D721Med (cell line): Measurements from ENCODE around the gene TACR1.
"Not testable (repeated sequence)": the region's sequence is repeated elsewhere in the genome, so short reads cannot be mapped to it uniquely, and the experiment has no call there.

Experiments
- DNase-seq: peaks from one replicate; pipeline ENCODE4 v3.0.0; 2011; ENCODE audit warnings: low spot score; ENCODE audit not compliant: insufficient read length
- FAIRE-seq: peaks from 2 replicates; lab custom pipeline; 2011; peaks lifted over from hg19 to GRCh38; lab: Jason Lieb, UNC
- TF ChIP-seq, protein P1 (sequence below): IDR thresholded peaks from 2 replicates; pipeline ENCODE4 v1.5.1; 2012; ENCODE audit warnings: mild to moderate bottlenecking, control low read depth; ENCODE audit not compliant: insufficient read depth; ENCODE audit errors: missing control alignments

TACR1 gene

DNA sequence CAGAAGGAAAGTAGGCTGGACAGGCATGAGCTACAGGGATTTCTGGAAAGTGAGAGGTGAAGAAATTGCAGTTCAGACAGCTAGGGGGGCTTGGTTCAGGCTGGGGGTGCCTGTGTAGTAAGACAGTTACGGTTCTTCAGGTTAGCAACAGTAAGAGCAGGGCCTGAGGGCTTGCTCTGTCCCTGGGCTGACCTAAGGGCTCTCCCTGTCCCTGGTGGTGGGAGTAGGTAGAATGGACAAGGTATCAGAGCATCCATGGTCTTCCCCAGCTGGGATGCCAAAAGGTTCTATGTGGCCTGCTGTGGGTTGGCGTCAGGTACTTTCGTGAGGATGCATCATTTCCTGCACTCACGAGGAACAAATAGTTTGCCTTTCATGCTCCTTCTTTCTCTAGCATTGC lies 34.6 kb upstream of the TACR1 start:
- FAIRE-seq (no peak), DNase-seq (no peak)
- TF ChIP-seq, protein P1, sequence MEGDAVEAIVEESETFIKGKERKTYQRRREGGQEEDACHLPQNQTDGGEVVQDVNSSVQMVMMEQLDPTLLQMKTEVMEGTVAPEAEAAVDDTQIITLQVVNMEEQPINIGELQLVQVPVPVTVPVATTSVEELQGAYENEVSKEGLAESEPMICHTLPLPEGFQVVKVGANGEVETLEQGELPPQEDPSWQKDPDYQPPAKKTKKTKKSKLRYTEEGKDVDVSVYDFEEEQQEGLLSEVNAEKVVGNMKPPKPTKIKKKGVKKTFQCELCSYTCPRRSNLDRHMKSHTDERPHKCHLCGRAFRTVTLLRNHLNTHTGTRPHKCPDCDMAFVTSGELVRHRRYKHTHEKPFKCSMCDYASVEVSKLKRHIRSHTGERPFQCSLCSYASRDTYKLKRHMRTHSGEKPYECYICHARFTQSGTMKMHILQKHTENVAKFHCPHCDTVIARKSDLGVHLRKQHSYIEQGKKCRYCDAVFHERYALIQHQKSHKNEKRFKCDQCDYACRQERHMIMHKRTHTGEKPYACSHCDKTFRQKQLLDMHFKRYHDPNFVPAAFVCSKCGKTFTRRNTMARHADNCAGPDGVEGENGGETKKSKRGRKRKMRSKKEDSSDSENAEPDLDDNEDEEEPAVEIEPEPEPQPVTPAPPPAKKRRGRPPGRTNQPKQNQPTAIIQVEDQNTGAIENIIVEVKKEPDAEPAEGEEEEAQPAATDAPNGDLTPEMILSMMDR, result no peak

DNA sequence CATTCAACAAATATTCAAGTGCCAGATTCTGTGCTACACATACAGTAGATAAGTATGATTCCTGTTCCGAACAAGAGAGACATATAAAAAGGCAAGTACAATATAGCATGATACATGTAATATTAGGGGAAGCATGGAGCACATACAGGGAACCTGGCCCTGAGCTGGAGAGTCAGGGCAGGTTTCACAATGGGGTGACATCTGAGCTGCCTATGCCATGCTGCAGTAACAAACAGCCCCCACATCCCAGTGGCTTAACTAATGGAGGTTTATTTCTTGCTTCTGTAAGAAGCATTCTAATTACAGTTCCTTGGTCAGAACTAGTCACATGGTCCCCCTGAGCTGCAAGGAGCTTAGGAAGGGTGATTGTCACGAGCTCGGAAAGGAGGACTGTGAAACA lies 27.3 kb upstream of the TACR1 start:
- TF ChIP-seq, protein P1, result no peak
- DNase-seq (no peak), FAIRE-seq (no peak)

DNA sequence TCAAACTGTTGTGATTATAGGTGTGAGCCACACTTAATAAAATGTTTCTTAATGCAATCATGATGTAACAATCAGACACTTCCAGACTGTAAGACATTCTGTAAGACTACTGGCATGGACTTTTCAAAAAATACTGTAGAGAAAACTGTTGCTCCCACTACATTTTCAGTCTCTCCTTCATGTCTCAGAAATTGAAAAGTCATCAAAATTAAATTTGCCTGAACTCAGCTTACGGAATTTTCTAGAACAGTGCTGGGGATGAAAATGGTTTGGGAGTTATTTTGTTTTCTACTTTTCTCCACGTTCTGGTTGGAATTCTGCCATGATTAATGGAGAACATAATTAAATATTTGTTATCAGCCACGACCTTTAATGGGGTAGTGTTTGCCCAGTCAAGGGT lies 26.8 kb upstream of the TACR1 start:
- FAIRE-seq, result no peak
- DNase-seq, result no peak
- TF ChIP-seq, protein P1, result no peak

DNA sequence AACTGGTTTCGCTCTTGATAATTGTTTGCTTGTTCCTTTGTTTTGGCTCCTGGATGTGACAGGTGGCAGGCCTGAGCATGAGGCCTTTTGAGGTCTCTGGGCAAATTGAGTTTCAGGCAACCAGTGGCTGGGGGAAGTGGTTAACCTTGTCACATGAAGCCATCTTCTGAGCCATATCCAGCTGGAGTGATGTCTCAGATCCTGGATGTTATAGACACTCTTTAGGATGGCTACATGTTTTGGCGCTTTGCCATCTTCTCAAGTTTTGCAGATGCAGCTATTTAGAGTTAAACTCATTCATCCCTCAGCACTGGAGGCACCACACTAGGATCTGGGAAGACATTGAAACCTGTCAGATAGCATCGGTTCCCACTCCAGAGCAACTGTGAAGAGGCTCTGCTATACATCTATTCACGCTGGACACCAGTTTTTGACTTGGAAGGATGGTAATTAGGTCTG lies 25.3 kb upstream of the TACR1 start:
- no peak for FAIRE-seq
- TF ChIP-seq, protein P1, result no peak
- DNase-seq, result no peak

DNA sequence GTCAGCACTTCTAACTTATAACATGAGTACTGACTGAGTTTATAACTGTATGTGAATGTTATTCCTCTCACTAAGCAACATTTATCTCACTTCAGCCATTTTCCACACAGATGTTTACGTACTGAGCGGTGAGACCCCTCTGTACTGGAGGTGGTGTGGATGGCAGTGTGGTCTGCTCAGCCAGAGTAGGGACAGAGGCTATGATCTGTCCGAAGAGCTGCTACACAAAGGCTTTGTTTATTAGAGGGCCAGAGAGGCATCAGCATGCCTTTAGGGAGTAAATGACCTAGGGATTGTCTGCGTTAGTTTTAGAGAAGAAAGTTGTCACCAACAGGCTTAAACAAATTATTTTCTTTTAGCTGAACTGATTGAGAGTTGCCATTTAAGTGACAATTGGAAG lies 23.2 kb upstream of the TACR1 start:
- no peak for DNase-seq
- no peak for FAIRE-seq
- TF ChIP-seq, protein P1, result no peak

DNA sequence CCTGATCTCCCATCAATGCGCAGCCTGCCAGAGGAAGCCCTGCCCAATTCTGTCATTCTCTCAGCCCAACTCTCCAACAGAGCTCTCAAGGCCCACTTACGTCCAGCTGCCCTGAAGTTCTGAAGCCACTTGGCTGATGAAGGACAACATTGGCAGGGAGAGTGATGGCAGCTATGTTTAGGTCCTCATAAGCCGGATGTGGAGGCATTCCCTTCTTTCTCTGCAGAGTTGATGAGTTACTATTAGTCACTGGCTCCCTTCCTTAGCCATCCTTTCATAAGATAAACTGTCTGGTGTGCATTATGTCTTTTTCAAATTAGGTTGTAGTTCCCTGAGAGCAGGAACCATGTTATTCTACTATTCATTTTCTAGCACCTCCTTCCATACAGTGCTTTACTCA lies 22.5 kb upstream of the TACR1 start:
- DNase-seq (no peak), FAIRE-seq (no peak)
- TF ChIP-seq, protein P1, result no peak

DNA sequence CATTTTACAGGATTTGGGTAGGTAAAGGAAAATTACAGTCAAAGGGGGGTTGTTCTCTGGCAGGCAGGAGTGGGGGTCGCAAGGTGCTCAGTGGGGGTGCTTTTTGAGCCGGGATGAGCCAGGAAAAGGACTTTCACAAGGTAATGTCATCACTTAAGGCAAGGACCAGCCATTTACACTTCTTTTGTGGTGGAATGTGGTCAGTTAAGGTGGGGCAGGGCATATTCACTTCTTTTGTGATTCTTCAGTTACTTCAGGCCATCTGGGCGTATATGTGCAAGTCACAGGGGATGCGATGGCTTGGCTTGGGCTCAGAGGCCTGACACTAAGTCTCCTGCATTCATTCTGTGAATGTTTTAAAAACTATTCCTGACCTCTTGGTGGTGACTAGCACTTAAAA lies 19.9 kb upstream of the TACR1 start:
- not testable (repeated sequence) for DNase-seq, FAIRE-seq

DNA sequence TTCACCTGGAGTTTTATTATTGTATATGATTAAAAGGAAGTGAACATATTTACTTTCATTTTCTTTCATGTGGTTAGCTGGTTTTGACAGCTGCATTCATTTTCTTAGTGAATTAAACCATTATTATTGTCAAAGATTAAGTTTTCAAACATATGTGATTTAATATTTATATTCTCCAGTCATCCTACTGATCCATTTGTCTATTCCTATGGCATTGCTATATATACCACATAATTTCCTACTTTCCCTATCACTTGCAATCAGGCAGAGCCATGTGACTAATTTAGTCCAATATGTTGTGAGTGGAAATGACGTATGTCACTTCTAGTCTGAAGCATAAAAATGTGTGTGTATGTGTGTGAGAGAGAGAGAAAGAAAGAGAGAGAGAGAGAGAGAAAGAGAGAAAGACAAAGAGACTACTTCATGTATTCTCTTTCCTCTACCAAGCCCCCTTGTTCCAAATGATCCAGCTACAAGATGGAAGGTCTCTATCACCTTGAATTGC lies 12.0 kb upstream of the TACR1 start:
- TF ChIP-seq, protein P1, result no peak
- no peak for FAIRE-seq
- DNase-seq, result no peak
